ENCODE measurements around the gene MTMR12. TPM values are rescaled to one million over a fixed set of nuclear protein-coding genes. Genes with fewer than 3 reads are reported as not detected.

The MTMR12 gene
- total and polyA plus RNA-seq, 2 donors (not counting 3 experiments of a cell fraction or from before 2014, with no cell fraction given), result 18.2 to 38.6 TPM

DNA sequence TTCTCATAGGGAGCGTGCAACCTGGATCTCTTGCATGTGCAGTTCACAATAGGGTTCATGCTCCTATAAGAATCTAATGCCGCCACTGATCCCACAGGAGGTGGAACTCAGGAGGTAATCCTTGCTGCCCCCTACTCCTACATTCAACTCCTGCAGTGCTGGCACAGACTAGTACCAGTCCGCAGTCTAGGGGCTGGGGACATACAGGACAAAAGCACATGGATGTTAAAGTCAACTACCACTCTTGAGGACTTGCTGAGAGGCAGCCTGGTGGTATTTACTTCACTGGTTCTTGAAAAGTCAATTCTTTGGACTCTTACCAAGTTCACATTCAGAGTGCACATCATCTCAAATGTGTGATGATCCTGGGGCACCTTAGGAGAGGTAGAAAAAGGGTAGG, 33.0 kb downstream of the MTMR12 start:
- DNase-seq (ENCODE audit: low read depth, low spot score) (no peak), FAIRE-seq (no peak)
- Histone ChIP-seq H3K27ac (ENCODE audit: insufficient read depth, low read depth, low read length) (no peak overlapping the region), H2AFZ (ENCODE audit: low read depth, low read length) (no peak overlapping the region), H3K4me3 (replicated peaks in 1 of 3; ENCODE audit: insufficient read depth in 1 of 3, low read depth in 1 of 3, low read length in 3 of 3) (no peak overlapping the region), H4K20me1 (replicated peaks; ENCODE audit: control insufficient read depth, extremely low read depth, insufficient read depth, low read length) (no peaks in the 10 kb centered on the region), H3K36me3 (ENCODE audit: control insufficient read depth in 2 of 2, extremely low read depth in 1 of 2, insufficient read depth in 2 of 2, low read length in 2 of 2) (no peaks in the 10 kb centered on the region), H3K9ac (replicated peaks; ENCODE audit: extremely low read depth, insufficient read depth, low read length) (no peak overlapping the region), H3K27me3 (ENCODE audit: control insufficient read depth in 2 of 2, insufficient read depth in 2 of 2, low read length in 2 of 2) (no peaks in the 10 kb centered on the region), H3K9me1 (replicated peaks; ENCODE audit: control insufficient read depth, extremely low read depth, insufficient read depth, low read length) (no peaks in the 10 kb centered on the region), H3K79me2 (ENCODE audit: control insufficient read depth, insufficient read depth, low read length) (peaks cover 43% of the 10 kb centered on the region), H3K4me2 (ENCODE audit: insufficient read depth, low read length) (no peak overlapping the region), H3K9me3 (replicated peaks; ENCODE audit: control insufficient read depth, insufficient read depth, low read length) (no peaks in the 10 kb centered on the region), H3K4me1 (ENCODE audit: control insufficient read depth, extremely low read depth, insufficient read depth, low read length) (peaks cover 44% of the 10 kb centered on the region)
- TF ChIP-seq, protein P1, sequence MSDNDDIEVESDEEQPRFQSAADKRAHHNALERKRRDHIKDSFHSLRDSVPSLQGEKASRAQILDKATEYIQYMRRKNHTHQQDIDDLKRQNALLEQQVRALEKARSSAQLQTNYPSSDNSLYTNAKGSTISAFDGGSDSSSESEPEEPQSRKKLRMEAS (IDR thresholded peaks at IDR 0.05; ENCODE audit: insufficient read depth, insufficient read length), result no peak
- no peak for TF ChIP-seq MYC (IDR thresholded peaks at IDR 0.05; ENCODE audit: low read depth, low read length)
- no peak for TF ChIP-seq GATA2 (IDR thresholded peaks at IDR 0.05; ENCODE audit: insufficient read depth, insufficient read length, low read depth, low read length)
- TF ChIP-seq EZH2 (IDR thresholded peaks at IDR 0.05; ENCODE audit: borderline replicate concordance, low read depth, low read length, severe bottlenecking), result no peak
- TF ChIP-seq JUN (IDR thresholded peaks at IDR 0.05; ENCODE audit: borderline replicate concordance, insufficient read depth, insufficient read length, low read depth), result no peak
- CTCF ChIA-PET, result interaction anchor here (0.8 to 2.4 kb wide), 2 partner anchors 50 to 86 kb away, joined by 3 to 11 read pairs; no protein-coding TSS in a partner anchor
- dilution Hi-C loops (cut with MboI; ENCODE audit: extremely low pct_ligation_motif_present, low sequenced_read_pairs), result no loop called here
- BruUV-seq (replicated peaks), result no TSS peak
- POLR2A ChIA-PET, result no interaction called here
- intact Hi-C loops (cut with micrococcal nuclease), result no loop called here

DNA sequence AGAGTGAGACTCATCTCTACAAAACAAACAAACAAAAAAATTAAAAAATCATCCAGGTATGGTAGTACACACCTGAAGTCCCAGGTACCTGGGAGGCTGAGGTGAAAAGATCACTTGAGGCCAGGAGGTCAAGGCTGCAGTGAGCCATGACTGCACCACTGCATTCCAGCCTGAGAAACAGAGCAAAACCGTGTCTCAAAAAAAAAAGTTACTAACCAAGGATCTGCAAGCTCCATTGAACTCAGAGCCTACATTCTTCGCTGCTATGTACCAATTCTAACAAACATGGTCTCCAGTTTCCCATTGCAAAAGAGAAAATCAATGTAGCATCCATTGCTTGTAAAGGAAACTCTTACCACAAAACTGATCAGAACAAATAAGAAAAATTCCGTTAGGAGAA, 33.5 kb downstream of the MTMR12 start:
- peaks cover 42% of the 10 kb centered on the region for H3K4me1 ChIP-seq (ENCODE audit: control insufficient read depth, extremely low read depth, insufficient read depth, low read length)
- no TSS peak for BruUV-seq (replicated peaks)
- H3K36me3 ChIP-seq (ENCODE audit: control insufficient read depth in 2 of 2, extremely low read depth in 1 of 2, insufficient read depth in 2 of 2, low read length in 2 of 2), result no peaks in the 10 kb centered on the region
- no peaks in the 10 kb centered on the region for H4K20me1 ChIP-seq (replicated peaks; ENCODE audit: control insufficient read depth, extremely low read depth, insufficient read depth, low read length)
- no peaks in the 10 kb centered on the region for H3K9me3 ChIP-seq (replicated peaks; ENCODE audit: control insufficient read depth, insufficient read depth, low read length)
- TF ChIP-seq GATA2 (IDR thresholded peaks at IDR 0.05; ENCODE audit: insufficient read depth, insufficient read length, low read depth, low read length) (no peak), FOS (IDR thresholded peaks at IDR 0.05; ENCODE audit: borderline replicate concordance, insufficient read depth, low read length) (no peak), MYC (IDR thresholded peaks at IDR 0.05; ENCODE audit: low read depth, low read length) (no peak), POLR2AphosphoS5 (IDR thresholded peaks at IDR 0.05; ENCODE audit: insufficient read depth, low read depth, low read length) (no peak), POLR2A (IDR thresholded peaks at IDR 0.05; ENCODE audit: low read depth, low read length) (no peak), JUN (IDR thresholded peaks at IDR 0.05; ENCODE audit: borderline replicate concordance, insufficient read depth, insufficient read length, low read depth) (no peak), EZH2 (IDR thresholded peaks at IDR 0.05; ENCODE audit: borderline replicate concordance, low read depth, low read length, severe bottlenecking) (no peak)
- TF ChIP-seq, protein P2, sequence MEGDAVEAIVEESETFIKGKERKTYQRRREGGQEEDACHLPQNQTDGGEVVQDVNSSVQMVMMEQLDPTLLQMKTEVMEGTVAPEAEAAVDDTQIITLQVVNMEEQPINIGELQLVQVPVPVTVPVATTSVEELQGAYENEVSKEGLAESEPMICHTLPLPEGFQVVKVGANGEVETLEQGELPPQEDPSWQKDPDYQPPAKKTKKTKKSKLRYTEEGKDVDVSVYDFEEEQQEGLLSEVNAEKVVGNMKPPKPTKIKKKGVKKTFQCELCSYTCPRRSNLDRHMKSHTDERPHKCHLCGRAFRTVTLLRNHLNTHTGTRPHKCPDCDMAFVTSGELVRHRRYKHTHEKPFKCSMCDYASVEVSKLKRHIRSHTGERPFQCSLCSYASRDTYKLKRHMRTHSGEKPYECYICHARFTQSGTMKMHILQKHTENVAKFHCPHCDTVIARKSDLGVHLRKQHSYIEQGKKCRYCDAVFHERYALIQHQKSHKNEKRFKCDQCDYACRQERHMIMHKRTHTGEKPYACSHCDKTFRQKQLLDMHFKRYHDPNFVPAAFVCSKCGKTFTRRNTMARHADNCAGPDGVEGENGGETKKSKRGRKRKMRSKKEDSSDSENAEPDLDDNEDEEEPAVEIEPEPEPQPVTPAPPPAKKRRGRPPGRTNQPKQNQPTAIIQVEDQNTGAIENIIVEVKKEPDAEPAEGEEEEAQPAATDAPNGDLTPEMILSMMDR (IDR thresholded peaks at IDR 0.05; ENCODE audit: extremely low read depth in 1 of 2, insufficient read depth in 1 of 2, low read depth in 1 of 2, low read length in 2 of 2), result no peak
- TF ChIP-seq, protein P1 (IDR thresholded peaks at IDR 0.05; ENCODE audit: insufficient read depth, insufficient read length), result no peak
- ChIA-PET CTCF (interaction anchor here (0.8 to 2.4 kb wide), 2 partner anchors 51 to 86 kb away, joined by 3 to 11 read pairs; no protein-coding TSS in a partner anchor), POLR2A (no interaction called here)
- no peak for DNase-seq (ENCODE audit: low read depth, low spot score)
- H2AFZ ChIP-seq (ENCODE audit: low read depth, low read length), result no peak overlapping the region
- dilution Hi-C loops (cut with MboI; ENCODE audit: extremely low pct_ligation_motif_present, low sequenced_read_pairs) (no loop called here), intact Hi-C loops (cut with micrococcal nuclease) (no loop called here)
- no peaks in the 10 kb centered on the region for H3K27me3 ChIP-seq (ENCODE audit: control insufficient read depth in 2 of 2, insufficient read depth in 2 of 2, low read length in 2 of 2)
- H3K9ac ChIP-seq (replicated peaks; ENCODE audit: extremely low read depth, insufficient read depth, low read length), result no peak overlapping the region
- no peaks in the 10 kb centered on the region for H3K9me1 ChIP-seq (replicated peaks; ENCODE audit: control insufficient read depth, extremely low read depth, insufficient read depth, low read length)
- no peak overlapping the region for H3K4me3 ChIP-seq (replicated peaks in 1 of 3; ENCODE audit: insufficient read depth in 1 of 3, low read depth in 1 of 3, low read length in 3 of 3)
- FAIRE-seq, result no peak
- no peak overlapping the region for H3K27ac ChIP-seq (ENCODE audit: insufficient read depth, low read depth, low read length)
- no peak overlapping the region for H3K4me2 ChIP-seq (ENCODE audit: insufficient read depth, low read length)
- H3K79me2 ChIP-seq (ENCODE audit: control insufficient read depth, insufficient read depth, low read length), result peaks cover 39% of the 10 kb centered on the region
